G401.6 (cell line): ENCODE data around the gene RNF6.
"Not testable (repeated sequence)": the region's sequence is repeated elsewhere in the genome, so short reads cannot be mapped to it uniquely, and the experiment has no call there.

Experiments used
- FAIRE-seq: peaks from 2 replicates; lab custom pipeline; 2012; peaks lifted over from hg19 to GRCh38; lab: Jason Lieb, UNC

The RNF6 gene

DNA sequence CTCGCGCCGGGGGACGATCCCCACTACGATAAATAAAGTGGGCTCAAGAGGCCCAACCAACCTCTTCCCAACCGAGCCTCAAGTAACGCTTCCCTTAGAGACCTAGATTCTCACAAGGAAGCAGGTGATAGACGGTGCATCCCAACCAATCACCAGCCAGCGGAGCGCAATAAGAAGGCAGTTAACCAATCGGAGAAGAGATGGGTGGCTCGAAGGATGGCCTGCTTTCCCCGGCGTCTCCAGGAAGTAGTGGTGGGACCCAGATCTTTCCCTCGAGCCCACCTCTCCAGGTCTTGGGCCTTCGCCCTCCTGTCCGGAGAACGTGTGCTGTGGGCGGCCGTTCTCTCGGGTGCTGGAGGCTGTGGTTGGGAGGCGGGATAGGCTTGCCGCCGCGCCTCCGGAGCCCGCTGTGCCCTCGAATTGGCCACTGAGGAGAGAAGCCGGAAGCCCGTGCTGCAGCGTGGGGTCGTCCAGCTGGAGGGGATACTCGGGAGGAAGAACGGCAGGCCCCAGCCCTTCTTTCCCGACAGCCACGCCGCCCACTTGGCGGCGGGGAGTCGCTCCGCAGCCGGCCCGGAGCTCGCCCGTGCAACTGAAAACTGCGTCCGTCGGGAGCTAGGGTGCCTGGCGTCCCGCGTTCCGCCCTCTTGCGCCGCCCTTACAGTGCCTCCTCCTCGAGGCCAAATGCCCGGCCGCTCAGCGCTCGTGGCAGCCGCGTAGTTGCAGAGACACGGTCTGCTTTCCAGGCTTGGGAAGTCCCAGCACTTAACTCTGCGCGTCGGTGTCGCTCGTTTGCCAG, at the start of gene RNF6:
Gene RNF6, minus strand, starts transcription at position 594 of the 799 bp plus-strand sequence. CDS start 2,665 bp downstream, outside the sequence.
- peak; percentile 96 for FAIRE-seq

- no peak for FAIRE-seq
Measured at GRCh38 chr13:26270707-26271106, 48.6 kb upstream of the RNF6 start.

GRCh38 chr13:26266311-26266710, 44.2 kb upstream of the RNF6 start:
- no peak for FAIRE-seq

- no peak for FAIRE-seq
Measured at GRCh38 chr13:26262156-26262555, 40.0 kb upstream of the RNF6 start.

DNA sequence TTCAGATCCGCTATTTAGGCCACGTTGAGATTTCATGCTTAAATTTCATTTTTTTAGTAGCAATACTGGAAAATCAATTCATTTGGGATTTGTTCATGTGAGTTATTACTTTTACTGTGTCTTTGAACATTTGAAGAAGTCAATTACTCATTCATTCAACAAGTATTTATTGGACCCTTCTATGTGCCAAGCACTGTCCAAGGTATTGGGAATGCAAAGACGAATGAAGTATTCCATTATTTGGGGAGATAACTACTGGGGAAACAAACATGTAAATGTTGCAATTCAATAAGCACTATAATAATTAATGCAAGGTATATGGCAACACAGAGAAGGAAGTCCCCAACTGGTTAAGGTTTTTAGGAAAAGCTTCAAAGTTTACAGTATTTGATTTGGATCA, 37.5 kb upstream of the RNF6 start:
- FAIRE-seq: no peak

- no peak for FAIRE-seq
Measured at GRCh38 chr13:26257049-26257448, 34.9 kb upstream of the RNF6 start.

GRCh38 chr13:26255691-26256277, 33.7 kb upstream of the RNF6 start:
- FAIRE-seq: peak; percentile 56

DNA sequence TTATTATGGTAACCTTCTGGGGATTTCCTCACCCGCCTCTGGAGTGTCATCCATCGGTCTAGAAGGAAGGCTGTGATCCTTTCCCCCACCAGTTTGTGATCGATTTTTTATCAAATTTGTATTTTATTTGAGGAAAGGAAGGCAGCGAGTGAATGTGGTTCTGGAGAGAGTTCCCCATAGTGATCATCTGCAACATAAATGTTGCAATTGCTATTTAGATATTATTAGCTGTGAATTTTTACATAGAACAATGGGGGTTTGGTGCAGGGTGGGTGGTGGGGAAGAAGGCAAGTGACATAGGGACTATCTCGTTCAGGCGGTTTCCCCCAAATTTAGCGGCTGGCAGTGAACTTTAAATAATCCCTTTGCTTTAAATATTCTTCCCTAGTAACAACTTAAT, 33.0 kb upstream of the RNF6 start:
- no peak for FAIRE-seq

DNA sequence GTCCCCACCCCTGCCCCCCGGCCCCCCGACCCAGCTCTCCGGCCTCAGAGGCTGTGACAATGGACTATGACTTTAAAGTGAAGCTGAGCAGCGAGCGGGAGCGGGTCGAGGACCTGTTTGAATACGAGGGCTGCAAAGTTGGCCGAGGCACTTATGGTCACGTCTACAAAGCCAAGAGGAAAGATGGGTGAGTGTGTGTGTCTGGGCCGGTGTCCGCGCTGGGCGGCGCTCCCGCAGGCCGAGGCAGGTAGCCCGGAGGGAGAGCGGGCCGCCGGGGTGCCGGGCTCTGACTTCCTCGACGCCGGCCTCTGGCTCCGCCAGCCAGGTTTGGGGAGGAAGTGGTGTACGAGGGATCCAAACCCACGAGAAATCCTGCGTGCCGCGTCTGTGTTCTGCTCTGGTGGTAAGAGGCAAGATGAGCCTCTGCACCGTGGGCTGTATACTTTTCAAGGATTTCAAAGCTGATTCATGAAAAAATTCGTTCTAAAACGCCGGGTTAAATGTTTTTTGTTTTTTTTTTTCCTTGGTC, 32.5 kb upstream of the RNF6 start:
- no peak for FAIRE-seq

GRCh38 chr13:26253787-26254582, 31.9 kb upstream of the RNF6 start, which contains the start of gene CDK8:
Gene CDK8 (plus strand): TSS chr13:26254129. CDS start chr13:26254642, 513 bp downstream.
- peak; percentile 89 for FAIRE-seq

DNA sequence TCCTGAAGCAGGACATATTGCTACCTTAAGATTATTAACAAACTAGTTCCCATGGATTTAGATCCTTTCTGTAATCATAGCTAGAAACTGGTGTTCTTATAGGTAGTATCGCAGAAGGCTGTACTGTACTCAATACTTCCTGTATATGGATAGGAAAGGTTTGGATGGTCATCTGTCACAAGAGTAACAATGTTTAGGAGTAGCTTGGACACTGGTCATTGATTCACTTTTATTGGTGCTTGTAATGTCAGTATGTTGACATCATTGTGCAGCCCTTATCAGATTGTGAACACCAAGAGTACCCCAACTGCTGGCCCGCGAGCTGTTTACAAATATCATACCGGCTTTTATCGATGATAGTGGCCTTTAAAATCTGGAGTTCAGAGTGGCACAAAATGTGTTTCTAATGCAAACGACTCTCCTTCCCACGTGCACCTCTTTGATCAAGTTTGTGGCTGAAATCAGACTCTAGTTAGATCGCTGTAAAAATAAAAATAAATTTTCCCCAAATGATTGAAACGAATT, 31.2 kb upstream of the RNF6 start:
- FAIRE-seq: no peak

- not testable (repeated sequence) for FAIRE-seq
Measured at GRCh38 chr13:26252006-26252405, 29.9 kb upstream of the RNF6 start.

GRCh38 chr13:26249551-26249950, 27.4 kb upstream of the RNF6 start:
- FAIRE-seq: no peak

DNA sequence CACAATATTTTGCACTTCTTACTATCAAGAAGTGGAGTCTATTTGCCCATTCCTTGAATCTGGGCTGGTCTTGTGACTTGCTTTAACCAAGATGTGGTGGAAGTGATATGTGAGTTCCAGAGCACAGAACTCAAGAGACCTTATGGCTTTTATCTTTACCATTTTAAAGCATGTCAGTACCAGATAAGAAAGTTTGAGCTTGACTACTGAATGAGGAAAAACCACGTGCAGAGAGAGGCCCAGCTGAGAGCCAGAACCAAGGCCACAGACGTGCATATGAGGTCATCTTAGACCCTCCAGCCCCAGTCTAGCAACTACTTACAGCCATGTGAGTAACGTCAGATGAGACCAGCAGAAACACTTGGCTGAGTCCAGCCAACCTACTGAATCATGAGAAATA, 25.5 kb upstream of the RNF6 start:
- FAIRE-seq: no peak

GRCh38 chr13:26247011-26247410, 24.9 kb upstream of the RNF6 start:
- FAIRE-seq: no peak

- no peak for FAIRE-seq
Measured at GRCh38 chr13:26246154-26246553, 24.0 kb upstream of the RNF6 start.

- no peak for FAIRE-seq
Measured at GRCh38 chr13:26236296-26236695, 14.2 kb upstream of the RNF6 start.

DNA sequence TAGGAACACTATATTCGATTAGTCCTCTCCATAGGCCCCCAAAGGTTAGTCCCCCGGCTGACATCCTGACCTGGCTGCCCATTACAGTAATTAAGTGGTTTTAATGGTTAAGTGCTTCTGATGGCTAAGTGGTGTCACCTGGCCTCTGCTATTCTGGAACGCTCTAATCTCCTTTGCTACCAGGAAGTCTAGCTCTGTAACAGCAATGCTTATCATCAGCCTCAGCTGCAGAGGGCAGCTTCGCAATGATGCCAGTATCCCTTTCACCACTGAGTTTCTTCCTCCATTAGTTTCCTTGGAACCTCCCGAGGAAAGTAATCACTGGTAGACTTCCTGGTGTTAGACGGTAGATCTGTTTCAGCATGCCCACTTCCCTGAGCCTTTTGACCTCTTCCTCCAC, 8.6 kb upstream of the RNF6 start:
- no peak for FAIRE-seq

DNA sequence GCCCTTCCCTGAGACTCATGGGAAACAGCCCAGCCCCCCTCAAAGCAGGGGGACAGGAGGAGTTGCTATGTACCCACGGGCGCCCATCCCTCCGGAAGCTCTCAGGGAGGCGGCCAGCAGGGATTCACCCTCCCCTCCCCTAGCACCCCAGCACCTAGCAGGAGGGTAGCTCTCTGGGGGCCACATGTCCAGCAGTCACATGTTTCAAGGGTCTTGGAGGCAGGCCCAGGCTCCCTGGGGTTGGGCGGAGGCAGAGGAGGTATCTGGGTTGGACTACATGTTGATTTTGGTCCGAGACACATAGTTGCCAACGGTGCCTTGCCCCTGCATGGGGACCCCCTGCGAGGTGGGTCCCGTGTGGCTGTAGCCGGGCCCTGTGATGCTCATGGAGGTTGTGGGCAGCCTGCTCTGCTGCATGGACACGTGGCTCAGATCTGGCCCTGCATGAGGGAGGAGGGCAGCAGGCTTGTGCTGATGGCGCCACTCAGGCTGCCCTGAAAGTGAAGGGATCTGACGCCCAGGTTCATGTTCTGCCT, 7.0 kb upstream of the RNF6 start:
- FAIRE-seq: no peak

DNA sequence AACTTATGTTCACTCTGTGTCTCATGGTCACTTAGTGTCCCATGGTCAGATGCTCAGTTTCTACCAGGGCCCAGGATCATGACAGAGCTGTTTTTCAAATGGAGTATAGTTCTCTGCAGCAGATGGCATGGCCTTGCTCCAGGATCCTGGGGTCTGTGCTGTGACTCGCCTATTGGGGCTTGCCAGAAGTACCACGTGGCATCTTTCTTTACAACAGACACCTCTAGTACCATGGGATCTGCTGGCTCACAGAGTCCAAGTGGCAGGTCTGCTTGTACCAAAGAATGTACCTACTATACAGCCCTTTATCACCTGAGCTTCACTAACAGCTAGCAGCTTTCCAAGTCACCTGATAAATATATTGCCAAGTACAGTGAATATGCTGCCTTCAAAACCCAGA, 6.0 kb upstream of the RNF6 start:
- no peak for FAIRE-seq

DNA sequence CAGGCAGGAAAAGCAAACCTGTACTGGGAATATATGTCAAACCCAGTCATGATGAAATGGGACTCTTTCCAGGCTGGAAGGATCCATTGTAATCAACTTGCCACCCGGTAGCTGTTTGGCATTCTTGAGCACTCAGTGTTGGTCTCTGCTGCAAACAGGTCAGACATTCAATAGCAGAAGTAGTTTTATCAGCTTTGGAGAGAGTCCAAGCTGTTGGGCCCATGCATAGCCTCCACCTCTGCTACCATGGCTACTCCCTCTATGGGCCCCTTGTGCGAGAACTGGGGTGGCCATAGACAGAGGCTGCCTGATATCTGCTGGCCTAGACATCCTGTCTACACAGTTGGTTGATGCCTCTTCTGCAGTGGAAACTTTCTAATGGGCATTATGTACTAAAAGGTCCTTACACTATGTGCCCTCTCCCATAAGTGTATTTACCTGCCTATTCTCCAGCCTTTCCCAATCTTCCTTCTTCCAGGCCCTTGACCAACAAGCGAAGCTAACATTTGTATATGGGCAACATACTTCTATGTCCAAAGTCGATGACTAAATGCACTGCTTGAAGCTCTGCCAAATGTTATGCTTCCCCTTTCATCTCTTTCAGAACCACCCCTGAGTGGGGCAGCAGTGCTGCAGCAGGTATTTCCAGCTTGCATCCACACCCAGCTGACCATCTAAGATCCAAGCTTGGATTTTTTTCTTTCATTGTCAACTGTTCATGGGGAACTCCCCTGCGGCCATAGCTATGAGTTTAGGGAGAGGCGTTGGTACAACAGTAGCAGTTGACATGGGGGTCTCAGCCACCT, 5.3 kb upstream of the RNF6 start:
- no peak for FAIRE-seq
